Measurements from ENCODE around the gene DTD2. TPM values are rescaled to one million over a fixed set of nuclear protein-coding genes. Genes with fewer than 3 reads are reported as not detected.

DTD2 gene
- total and polyA plus RNA-seq, 12 donors: 4.2 to 9.5 (median 6.4) TPM

GRCh38 chr14:31411218-31411727, 46.0 kb downstream of the DTD2 start:
- ATAC-seq (peak in 3 of 8 donors; percentile 27 to 34 (median 31)), DNase-seq (no peak)
- no peaks in the 10 kb centered on the region for H3K9me3 ChIP-seq
- TF ChIP-seq, protein P1, sequence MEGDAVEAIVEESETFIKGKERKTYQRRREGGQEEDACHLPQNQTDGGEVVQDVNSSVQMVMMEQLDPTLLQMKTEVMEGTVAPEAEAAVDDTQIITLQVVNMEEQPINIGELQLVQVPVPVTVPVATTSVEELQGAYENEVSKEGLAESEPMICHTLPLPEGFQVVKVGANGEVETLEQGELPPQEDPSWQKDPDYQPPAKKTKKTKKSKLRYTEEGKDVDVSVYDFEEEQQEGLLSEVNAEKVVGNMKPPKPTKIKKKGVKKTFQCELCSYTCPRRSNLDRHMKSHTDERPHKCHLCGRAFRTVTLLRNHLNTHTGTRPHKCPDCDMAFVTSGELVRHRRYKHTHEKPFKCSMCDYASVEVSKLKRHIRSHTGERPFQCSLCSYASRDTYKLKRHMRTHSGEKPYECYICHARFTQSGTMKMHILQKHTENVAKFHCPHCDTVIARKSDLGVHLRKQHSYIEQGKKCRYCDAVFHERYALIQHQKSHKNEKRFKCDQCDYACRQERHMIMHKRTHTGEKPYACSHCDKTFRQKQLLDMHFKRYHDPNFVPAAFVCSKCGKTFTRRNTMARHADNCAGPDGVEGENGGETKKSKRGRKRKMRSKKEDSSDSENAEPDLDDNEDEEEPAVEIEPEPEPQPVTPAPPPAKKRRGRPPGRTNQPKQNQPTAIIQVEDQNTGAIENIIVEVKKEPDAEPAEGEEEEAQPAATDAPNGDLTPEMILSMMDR (IDR thresholded peaks at IDR 0.05): no peak
- peaks cover 3 to 47% (median 24%) of the 10 kb centered on the region in 9 donors for H3K4me1 ChIP-seq
- intact Hi-C loops (cut with DNase I): no loop called here
- no peaks in the 10 kb centered on the region for H3K27me3 ChIP-seq
- H3K4me3 ChIP-seq: no peak overlapping the region
- H3K27ac ChIP-seq: peak overlapping the region in 3 of 10 donors; percentile 10 to 28 (median 23)
- no peaks in the 10 kb centered on the region for H3K36me3 ChIP-seq
- WGBS, 2 donors: 15 to 25% methylated on average over 2 of the region's 2 CpGs

- Histone ChIP-seq H3K4me3 (no peak overlapping the region), H3K36me3 (no peaks in the 10 kb centered on the region), H3K9me3 (no peaks in the 10 kb centered on the region), H3K27ac (peak overlapping the region in 3 of 10 donors; percentile 10 to 54 (median 23)), H3K27me3 (no peaks in the 10 kb centered on the region), H3K4me1 (peaks cover 3 to 47% (median 27%) of the 10 kb centered on the region in 9 donors)
- DNase-seq (no peak), ATAC-seq (no peak)
- intact Hi-C loops (cut with DNase I): no loop called here
- 80 to 87% methylated on average over 3 of the region's 3 CpGs for WGBS, 2 donors
- TF ChIP-seq, protein P1 (IDR thresholded peaks at IDR 0.05): no peak
Measured at GRCh38 chr14:31410048-31410650, 47.2 kb downstream of the DTD2 start.

GRCh38 chr14:31408421-31408820, 48.9 kb downstream of the DTD2 start:
- Histone ChIP-seq H3K4me1 (peaks cover 3 to 42% (median 27%) of the 10 kb centered on the region in 9 donors), H3K9me3 (no peaks in the 10 kb centered on the region), H3K36me3 (no peaks in the 10 kb centered on the region), H3K4me3 (no peak overlapping the region), H3K27ac (no peak overlapping the region), H3K27me3 (no peaks in the 10 kb centered on the region)
- no peak for DNase-seq
- TF ChIP-seq, protein P1 (IDR thresholded peaks at IDR 0.05): no peak
- intact Hi-C loops (cut with DNase I): no loop called here
- 98 to 100% methylated on average over 1 of the region's 1 CpG for WGBS, 2 donors
- ATAC-seq: no peak

DNA sequence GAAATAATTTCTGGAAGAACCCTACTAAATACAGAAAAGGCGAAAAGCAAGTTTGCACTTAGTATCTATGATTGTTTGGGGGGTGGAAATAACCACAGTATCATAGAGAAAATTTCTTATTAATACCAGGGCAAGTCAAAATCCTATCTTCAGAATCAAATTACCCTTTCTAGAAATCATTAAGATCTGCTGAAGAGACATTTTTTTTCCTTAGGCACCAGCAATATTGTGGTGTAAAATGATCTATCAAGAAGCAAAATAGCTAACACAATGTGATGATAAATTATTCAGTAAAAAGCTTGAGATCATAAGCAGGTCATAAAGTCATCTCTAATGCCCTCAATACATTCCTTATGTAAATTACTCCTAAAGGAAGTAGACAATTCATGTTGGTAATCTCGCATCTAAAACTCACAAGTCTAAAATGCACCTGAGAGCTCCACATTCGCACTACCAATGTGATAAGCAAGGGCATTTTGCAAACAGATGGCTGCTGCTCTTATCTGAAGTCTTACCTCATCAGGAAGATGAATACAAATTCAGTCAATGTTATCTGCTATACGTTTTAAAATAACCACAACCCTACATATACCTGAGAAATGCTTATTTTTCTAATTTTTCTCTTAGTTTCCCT, 51.6 kb downstream of the DTD2 start:
- no peak for ATAC-seq
- WGBS, 2 donors: 58 to 70% methylated on average over 4 of the region's 4 CpGs
- intact Hi-C loops (cut with DNase I): no loop called here

More for the DNA sequence above, 51.6 kb downstream of the DTD2 start:
- H3K27me3 ChIP-seq: no peaks in the 10 kb centered on the region
- H3K4me3 ChIP-seq: no peak overlapping the region
- peaks cover 0 to 22% (median 0%) of the 10 kb centered on the region in 9 donors for H3K36me3 ChIP-seq
- TF ChIP-seq, protein P1 (IDR thresholded peaks at IDR 0.05): no peak
- DNase-seq: no peak
- H3K9me3 ChIP-seq: no peaks in the 10 kb centered on the region
- H3K4me1 ChIP-seq: peaks cover 0 to 47% (median 17%) of the 10 kb centered on the region in 9 donors
- no peak overlapping the region for H3K27ac ChIP-seq

All from heart right ventricle (tissue), 16 donors.